ENCODE results near the gene NFIA.
"Not testable (repeated sequence)": the region's sequence is repeated elsewhere in the genome, so short reads cannot be mapped to it uniquely, and the experiment has no call there.

NFIA gene

DNA sequence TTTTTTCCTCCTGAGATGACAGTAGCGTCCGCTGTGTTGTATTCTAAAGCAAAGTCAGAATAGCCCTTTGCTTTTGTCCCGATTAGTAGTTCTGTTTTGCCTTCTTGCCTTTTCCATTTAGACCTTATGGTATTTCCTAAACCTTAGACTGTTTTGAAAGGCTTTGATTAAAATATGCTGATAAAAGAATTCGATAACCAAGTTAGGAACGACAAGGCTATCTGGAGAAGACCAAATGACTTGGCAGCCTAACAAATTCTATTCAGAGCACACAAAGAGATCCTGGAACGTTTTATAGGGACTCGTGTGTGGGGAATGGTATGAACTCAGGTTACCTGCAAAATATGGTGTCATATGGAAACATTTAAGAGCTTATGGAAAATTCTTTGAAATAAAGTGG lies 42.9 kb downstream of the NFIA start:
- no peaks in the 10 kb centered on the region for H3K36me3 ChIP-seq (ENCODE audit: control insufficient read depth, insufficient read depth, low read length)
- peaks cover 24% of the 10 kb centered on the region for H3K4me1 ChIP-seq
- H3K9me3 ChIP-seq (ENCODE audit: control insufficient read depth, low read length): no peaks in the 10 kb centered on the region
- H3K27ac ChIP-seq: peak overlapping the region; percentile 75
- no peaks in the 10 kb centered on the region for H3K27me3 ChIP-seq (ENCODE audit: control insufficient read depth, insufficient read depth, low read length)
- H3K4me2 ChIP-seq (ENCODE audit: low read length): peak overlapping the region; percentile 45
- H3K9ac ChIP-seq: no peak overlapping the region
- no peak overlapping the region for H3K4me3 ChIP-seq (ENCODE audit: low read depth, low read length)
- TF ChIP-seq, protein P1, sequence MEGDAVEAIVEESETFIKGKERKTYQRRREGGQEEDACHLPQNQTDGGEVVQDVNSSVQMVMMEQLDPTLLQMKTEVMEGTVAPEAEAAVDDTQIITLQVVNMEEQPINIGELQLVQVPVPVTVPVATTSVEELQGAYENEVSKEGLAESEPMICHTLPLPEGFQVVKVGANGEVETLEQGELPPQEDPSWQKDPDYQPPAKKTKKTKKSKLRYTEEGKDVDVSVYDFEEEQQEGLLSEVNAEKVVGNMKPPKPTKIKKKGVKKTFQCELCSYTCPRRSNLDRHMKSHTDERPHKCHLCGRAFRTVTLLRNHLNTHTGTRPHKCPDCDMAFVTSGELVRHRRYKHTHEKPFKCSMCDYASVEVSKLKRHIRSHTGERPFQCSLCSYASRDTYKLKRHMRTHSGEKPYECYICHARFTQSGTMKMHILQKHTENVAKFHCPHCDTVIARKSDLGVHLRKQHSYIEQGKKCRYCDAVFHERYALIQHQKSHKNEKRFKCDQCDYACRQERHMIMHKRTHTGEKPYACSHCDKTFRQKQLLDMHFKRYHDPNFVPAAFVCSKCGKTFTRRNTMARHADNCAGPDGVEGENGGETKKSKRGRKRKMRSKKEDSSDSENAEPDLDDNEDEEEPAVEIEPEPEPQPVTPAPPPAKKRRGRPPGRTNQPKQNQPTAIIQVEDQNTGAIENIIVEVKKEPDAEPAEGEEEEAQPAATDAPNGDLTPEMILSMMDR (IDR thresholded peaks at IDR 0.05): no peak
- peaks cover 7% of the 10 kb centered on the region for H3K79me2 ChIP-seq
- peak overlapping the region; percentile 22 for H2AFZ ChIP-seq

DNA sequence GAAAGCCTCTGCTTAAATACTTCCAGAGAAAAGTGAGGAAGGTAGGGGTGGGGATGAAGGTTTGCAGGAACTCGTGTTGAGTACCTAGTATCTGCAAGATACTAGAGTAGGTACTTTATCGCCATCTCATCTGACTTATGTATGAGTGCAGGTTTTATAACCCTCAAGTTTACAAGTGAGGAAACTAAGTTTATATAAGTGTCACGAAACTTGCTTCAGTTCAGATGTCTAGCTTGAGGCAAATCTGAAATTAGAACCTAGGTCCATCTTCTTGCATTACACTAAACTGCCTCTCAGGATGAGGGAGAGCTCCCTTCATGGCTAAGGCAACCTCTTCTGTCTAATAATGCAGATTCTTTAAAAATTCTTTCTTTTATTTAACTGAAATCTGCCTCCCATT lies 43.5 kb downstream of the NFIA start:
- Histone ChIP-seq H3K36me3 (ENCODE audit: control insufficient read depth, insufficient read depth, low read length) (no peaks in the 10 kb centered on the region), H3K4me3 (ENCODE audit: low read depth, low read length) (no peak overlapping the region), H3K4me2 (ENCODE audit: low read length) (no peak overlapping the region), H2AFZ (no peak overlapping the region), H3K9ac (no peak overlapping the region), H3K79me2 (peaks cover 12% of the 10 kb centered on the region), H3K9me3 (ENCODE audit: control insufficient read depth, low read length) (no peaks in the 10 kb centered on the region), H3K27me3 (ENCODE audit: control insufficient read depth, insufficient read depth, low read length) (no peaks in the 10 kb centered on the region), H3K27ac (peak overlapping the region; percentile 75), H3K4me1 (peaks cover 24% of the 10 kb centered on the region)
- TF ChIP-seq, protein P1 (IDR thresholded peaks at IDR 0.05): no peak

DNA sequence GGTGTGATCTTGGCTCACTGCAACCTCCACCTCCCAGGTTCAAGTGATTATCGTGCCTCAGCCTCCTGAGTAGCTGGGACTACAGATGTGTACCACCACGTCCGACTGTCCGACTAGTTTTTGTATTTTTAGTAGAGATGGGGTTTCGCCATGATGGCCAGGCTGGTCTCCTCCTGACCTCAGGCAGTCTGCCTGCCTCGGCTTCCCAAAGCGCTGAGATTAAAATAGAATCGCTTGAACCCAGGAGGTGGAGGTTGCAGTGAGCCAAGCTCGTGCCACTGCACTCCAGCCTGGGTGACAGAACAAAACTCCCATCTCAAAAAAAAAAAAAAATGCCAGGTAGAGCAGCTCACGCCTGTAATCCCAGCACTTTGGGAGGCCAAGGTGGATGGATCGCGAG lies 44.5 kb downstream of the NFIA start:
- not testable (repeated sequence) for H3K27ac ChIP-seq; H3K9ac ChIP-seq; H3K4me3 ChIP-seq (ENCODE audit: low read depth, low read length); H2AFZ ChIP-seq; H3K36me3 ChIP-seq (ENCODE audit: control insufficient read depth, insufficient read depth, low read length); H3K4me2 ChIP-seq (ENCODE audit: low read length); H3K9me3 ChIP-seq (ENCODE audit: control insufficient read depth, low read length); H3K27me3 ChIP-seq (ENCODE audit: control insufficient read depth, insufficient read depth, low read length)
- peaks cover 16% of the 10 kb centered on the region for H3K79me2 ChIP-seq
- peaks cover 24% of the 10 kb centered on the region for H3K4me1 ChIP-seq

- H3K27ac ChIP-seq: no peak overlapping the region
- H3K4me1 ChIP-seq: peaks cover 19% of the 10 kb centered on the region
- no peak overlapping the region for H3K4me3 ChIP-seq (ENCODE audit: low read depth, low read length)
- no peaks in the 10 kb centered on the region for H3K36me3 ChIP-seq (ENCODE audit: control insufficient read depth, insufficient read depth, low read length)
- no peak overlapping the region for H2AFZ ChIP-seq
- H3K79me2 ChIP-seq: peaks cover 18% of the 10 kb centered on the region
- H3K27me3 ChIP-seq (ENCODE audit: control insufficient read depth, insufficient read depth, low read length): no peaks in the 10 kb centered on the region
- H3K4me2 ChIP-seq (ENCODE audit: low read length): no peak overlapping the region
- no peak overlapping the region for H3K9ac ChIP-seq
- H3K9me3 ChIP-seq (ENCODE audit: control insufficient read depth, low read length): no peaks in the 10 kb centered on the region
- TF ChIP-seq, protein P1 (IDR thresholded peaks at IDR 0.05): no peak
Observed at GRCh38 chr1:61130338-61131000, 48.1 kb downstream of the NFIA start.

DNA sequence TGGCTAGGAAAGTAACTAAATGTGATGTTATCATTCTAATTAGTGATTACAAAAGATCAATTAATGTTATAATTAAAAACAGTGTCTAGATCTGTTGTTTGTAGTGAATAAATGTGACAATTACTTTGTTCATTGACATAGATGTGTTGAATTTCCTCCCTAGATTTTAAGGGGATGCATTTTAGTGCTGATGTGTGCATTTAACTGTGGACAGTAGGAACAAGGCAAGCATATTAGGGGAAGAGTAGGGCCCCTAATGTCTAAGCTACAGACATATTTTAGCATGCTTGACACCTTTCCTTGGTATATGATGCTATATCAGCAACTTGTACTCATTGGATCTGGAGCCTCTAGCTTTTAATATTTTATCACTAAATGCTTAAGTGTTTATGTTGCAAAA lies 48.9 kb downstream of the NFIA start:
- no peak overlapping the region for H3K9ac ChIP-seq
- no peak overlapping the region for H3K4me2 ChIP-seq (ENCODE audit: low read length)
- H2AFZ ChIP-seq: no peak overlapping the region
- H3K27me3 ChIP-seq (ENCODE audit: control insufficient read depth, insufficient read depth, low read length): no peaks in the 10 kb centered on the region
- no peak overlapping the region for H3K4me3 ChIP-seq (ENCODE audit: low read depth, low read length)
- TF ChIP-seq, protein P1 (IDR thresholded peaks at IDR 0.05): no peak
- H3K9me3 ChIP-seq (ENCODE audit: control insufficient read depth, low read length): no peaks in the 10 kb centered on the region
- H3K4me1 ChIP-seq: peaks cover 13% of the 10 kb centered on the region
- peaks cover 18% of the 10 kb centered on the region for H3K79me2 ChIP-seq
- H3K27ac ChIP-seq: no peak overlapping the region
- no peaks in the 10 kb centered on the region for H3K36me3 ChIP-seq (ENCODE audit: control insufficient read depth, insufficient read depth, low read length)

Data from parathyroid adenoma (tissue), 2 donors.